HG02852 (cell line): Measurements from ENCODE around the gene NSG1.

Source experiments
- ATAC-seq: cut with Tn5 transposase; IDR thresholded peaks from one replicate; pipeline ENCODE4 v1.9.1; 2021; ENCODE audit warnings: mild to moderate bottlenecking, moderate library complexity; ENCODE audit not compliant: unreplicated experiment

NSG1 gene

DNA sequence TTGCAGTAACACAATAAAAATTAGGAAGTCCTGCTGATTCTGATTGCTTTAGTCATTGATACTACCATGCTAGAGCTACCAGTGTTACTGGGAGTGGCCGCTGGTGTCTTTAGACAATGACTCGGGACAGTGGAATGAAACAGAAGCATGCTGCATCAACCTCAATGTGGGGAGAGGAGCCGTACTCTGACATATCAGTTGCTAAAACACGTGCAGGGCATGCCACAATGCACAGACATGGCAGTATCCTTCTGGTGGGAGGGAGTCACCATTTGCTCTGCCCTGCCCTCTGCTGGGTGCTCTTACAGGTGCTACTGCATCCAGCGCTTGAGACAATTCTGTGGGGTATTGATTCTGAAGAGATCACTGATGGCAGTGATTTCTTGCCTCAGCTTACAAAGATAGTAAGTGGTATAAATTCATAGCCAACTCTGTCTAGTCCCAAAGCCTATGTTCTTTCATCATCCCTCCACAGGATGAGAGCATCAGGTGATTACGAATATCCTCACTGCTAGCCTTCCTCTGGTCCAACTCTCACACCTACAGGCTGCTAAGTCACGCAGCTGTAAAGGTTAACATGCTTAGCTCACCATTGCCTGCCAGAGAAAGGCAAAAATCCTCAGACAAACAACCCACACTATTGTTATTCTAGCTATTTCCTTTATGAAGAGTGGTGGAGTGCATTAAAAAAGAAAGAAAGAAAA, 43.7 kb downstream of the NSG1 start:
- ATAC-seq, result peak; percentile 70

DNA sequence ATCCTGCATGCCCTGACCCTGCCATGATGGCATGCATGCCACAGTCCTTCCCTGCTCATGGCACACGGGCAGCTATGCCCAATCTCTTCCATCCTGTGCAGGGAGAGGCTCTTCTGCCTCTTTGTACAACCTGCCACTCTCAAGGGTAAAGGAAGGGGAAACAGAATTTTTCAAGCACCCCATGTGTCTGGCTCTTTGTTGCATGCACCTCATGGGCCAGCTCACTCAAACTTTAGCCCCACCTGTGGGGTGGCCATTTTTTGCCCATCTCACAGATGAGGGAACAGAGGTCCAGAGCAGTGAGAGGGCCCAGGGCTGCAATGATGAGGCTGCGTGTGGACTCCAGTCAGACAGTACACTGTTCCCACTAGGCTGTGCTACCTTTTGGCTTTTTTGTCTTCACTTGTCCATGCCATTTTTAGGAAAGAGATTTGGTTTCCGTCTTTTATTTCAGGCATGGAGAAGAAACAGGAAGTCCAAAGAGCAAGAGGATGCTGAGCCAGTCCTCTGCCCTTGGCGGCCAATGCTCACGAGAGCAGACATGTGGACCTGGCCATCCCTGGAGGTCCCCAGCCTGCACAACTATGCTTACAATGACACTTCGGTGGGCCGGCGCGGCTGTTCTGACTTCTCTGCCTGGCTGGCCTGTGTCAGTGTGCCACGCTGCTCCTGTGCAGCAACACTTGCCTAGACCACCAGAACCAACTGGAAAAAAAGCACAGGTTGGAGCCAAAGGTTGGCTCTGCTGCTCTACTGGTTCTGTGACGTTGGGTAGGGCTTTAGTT, 45.6 kb downstream of the NSG1 start:
- no peak for ATAC-seq

- ATAC-seq, result no peak
Observed at GRCh38 chr4:4433941-4434340, 47.0 kb downstream of the NSG1 start.

DNA sequence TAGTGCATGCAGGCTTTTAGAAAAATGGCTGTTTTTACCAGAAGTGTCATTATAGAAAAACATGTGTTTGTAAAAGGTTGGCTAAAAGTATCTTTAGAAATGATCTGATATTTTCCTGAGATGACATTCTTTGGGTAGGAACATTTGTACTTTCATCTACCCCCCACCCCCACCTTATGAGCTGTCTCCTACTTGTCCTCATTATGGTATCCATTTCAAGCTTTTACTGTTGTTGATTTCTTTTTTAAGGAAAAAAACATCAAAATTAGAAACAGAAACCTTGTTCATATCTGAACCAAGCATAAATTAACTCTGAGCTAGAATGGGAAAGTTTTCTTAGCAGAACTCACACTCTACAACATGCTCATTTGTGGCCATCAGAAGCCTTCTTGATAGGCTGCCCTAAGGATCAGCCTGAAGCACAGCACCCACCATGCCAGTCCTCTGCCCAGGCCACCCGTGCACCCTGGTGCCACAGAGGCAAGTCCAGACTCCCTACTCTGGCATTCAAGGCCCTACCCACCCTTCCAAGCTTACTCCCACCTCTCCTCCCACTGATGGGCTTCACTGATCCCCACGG, 49.4 kb downstream of the NSG1 start:
- ATAC-seq, result no peak

GRCh38 chr4:4437798-4438470, 51.0 kb downstream of the NSG1 start:
- no peak for ATAC-seq

- no peak for ATAC-seq
Observed at GRCh38 chr4:4438891-4439290, 52.0 kb downstream of the NSG1 start.

GRCh38 chr4:4439782-4440181, 52.9 kb downstream of the NSG1 start:
- no peak for ATAC-seq

DNA sequence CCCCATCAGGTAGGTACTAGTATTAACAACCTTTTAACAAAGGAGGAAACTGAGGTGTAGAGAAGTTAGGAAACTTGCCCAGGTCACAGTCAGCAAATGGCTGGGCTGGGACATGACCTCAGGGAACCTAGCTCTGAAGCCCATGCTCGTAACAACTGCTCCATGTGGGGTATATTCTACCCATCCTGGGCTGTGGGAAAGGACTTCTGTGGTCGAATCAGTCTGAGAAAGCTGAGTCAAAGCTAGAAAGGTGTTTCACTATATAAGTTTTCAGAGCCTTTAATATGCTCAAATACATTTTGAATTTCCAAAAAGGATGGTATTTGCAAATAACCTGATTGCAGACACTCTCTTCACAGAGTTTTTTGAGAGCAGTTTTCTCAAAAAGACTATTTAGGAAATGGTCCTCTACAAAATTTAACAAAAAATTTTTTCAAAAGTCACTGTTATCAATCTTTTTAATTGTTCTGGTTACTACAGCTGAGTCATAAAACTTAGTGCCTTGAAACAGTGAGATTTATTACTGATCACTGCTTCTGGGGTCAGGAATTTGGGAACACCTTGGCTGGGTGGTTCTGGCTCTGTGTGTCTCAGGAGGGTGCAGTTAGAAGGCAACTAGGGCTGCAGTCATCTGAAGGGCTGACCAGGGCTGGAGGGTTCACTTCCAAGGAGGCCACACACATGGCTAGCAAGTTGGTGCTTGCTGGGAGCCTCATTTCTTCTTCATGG, 53.6 kb downstream of the NSG1 start:
- ATAC-seq, result peak; percentile 51

GRCh38 chr4:4443821-4444220, 56.9 kb downstream of the NSG1 start:
- no peak for ATAC-seq

DNA sequence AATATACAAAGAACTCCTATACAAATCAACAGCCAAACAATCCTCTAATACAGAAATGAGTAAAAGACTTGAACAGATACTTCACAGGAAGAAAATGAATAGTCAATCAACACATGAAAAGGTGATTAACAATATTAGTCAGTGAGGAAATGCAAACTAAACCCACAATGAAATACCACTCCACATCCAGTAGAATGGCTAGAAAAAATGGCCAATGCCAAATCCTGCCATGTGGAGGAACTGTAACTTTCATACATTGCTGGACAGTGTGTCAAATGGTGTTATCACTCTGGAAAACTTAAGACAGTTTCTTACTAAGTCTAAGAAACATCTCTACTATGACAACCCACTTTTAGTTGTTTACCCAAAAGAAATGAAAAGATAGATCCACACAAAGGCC, 59.5 kb downstream of the NSG1 start:
- ATAC-seq, result no peak

- peak; percentile 70 for ATAC-seq
Observed at GRCh38 chr4:4455210-4455865, 68.4 kb downstream of the NSG1 start.

DNA sequence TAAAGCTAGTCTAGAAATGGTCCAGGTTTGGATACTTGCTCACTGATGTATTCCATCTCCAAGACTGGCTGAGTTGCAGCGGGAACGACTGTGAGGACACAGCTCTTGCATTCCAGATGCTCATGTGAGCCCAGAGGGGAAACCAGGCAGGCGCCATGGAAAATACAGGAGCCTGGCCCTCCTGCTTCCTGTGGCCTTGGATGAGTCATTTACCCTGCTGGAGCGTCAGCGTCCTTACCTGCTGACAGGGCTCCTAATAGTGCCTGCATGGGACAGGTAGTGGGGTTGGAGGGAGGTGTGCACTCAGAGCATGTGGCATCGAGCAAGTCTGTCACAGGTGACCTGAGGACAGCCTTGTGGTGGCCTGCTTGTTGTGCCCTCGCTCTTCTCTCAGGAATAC, 69.4 kb downstream of the NSG1 start:
- no peak for ATAC-seq

DNA sequence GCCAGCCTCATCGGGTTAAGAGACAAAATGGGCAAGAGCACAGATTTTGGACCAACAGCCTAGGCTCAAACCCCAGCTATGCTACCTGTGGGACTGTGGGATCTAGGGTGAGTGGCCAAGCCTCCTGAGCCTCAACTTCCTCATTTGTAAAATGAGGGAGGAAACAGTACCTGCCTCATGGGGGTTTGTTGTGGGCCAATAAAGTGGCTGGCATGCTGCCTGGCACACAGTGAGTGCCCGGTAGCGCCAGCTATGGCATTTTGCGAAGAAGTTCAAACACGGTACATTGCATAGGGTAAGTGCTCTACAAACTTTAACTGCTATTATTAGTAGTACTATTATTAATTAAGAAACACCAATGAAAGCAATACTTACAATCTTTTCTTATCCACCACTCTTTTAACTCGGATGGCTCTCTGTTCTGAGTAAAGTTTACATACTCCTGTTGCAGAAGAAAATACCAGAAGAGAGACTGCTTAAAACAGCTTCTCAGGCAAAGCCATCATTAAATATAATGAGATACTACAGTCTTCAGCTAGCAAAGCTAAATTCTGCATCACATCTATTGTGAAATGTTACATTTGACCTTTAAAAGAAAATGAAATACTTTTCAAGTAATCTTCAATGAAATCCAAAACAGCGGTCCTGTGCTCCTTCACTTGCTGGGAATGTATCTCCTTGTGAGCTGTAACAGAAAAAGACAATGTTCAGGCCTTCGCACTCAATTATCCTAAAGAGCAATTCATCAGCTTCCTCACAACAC, 70.1 kb downstream of the NSG1 start:
- ATAC-seq, result no peak

DNA sequence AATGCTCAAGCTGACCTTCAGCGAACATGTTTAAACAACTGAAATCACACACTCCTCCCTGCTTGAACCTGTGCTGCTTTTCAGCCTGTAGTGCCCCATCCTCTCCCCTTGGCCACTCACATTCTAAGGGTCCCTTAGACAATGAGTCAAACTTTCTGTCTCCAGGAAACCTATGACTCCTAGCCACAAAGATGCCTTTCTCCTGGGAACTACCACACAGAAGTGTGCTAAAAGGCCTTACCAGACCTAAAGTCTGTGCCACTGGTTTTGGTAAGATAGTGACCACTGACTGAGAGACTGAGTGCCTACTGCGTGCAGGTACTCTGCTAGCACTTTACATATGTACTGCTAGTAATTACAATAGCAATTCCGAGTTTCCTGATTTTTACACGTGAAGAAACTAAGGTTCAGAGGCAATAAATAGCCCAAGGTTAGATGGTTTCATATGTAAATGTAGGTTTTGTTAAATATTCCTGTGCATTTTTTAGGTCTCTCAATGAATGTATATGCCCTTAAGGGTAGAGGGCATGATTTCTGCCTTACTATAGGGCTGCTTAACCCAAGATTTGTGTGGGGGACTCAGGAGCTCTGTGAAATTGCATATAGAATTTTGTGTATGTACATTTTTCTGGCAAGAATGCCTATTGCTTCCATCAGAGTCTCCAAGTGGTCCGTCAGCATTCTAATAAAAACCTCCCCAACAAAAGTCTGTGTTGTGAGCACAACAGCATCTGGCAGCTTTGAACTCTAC, 71.1 kb downstream of the NSG1 start:
- no peak for ATAC-seq

GRCh38 chr4:4459181-4459580, 72.3 kb downstream of the NSG1 start:
- no peak for ATAC-seq

DNA sequence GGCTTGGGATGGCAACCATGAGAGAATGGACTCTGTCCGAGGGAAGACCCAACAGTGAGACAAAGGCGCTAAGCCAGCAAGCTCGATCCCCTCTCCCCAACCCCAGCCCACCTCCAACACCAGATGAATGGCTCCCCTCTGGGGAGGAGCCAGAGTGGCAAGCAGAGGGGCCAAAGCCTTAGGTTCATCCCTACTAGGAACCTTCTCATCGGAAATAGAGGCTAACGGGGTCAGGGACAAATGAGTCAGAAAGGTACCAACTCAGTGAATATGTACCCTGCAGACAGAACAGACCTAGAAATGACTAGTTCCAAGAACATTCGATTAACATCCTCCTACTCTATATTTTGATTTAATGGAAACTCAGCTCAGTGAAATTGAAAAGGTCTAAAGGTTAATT, 73.9 kb downstream of the NSG1 start:
- no peak for ATAC-seq

GRCh38 chr4:4461178-4461577, 74.3 kb downstream of the NSG1 start:
- ATAC-seq, result no peak

DNA sequence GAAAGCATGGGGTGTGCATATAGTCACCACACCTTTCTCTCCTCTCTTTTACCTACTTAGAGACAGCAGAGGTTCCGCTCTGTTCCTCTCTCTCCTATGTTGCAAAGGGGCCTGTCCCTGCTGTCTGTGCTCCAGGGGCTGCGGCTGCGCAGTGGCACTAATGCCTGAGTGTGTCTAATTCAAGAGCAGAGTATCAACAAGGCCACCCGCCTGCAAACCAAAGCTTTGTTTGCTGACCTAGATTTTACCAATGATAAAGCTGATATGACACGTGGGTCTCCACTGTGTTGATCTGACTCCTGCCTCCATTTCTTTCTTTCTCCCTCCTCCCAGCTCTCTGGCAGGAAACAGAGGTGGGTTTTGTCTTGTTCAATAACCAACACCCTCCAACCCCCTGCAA, 74.9 kb downstream of the NSG1 start:
- no peak for ATAC-seq

DNA sequence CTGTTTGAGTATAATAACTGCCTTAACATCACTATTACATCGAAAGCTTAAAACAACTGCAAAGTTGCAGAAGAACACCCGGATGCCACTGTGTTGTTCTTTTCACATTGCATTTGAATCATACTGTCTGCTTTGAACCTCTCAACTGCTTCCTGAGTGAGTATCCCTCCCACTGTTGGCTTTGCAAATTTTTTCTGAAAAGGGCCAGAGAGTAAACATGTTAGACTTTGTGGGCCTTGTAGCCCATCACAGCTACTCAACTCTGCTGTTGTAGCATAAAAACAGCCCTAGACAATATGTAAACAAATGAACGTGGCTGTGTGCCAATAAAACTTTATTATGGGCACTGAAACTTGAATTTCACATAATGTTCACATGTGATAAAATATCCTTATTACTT, 76.1 kb downstream of the NSG1 start:
- no peak for ATAC-seq
